Panc1 (cell line): ENCODE results near the gene RELA.

Experiments used
- POLR2AphosphoS5 ChIP-seq: IDR thresholded peaks from 2 replicates; pipeline ENCODE4 v1.6.1; 2012; ENCODE audit warnings: mild to moderate bottlenecking, low read depth, low read length, moderate library complexity
- REST ChIP-seq, 2 experiments: IDR thresholded peaks; 2 replicates each; pipeline ENCODE4 v1.6.1; 2011 to 2012; ENCODE audit warnings: low read depth in 2 of 2, control low read depth in 1 of 2, low read length in 1 of 2, mild to moderate bottlenecking in 1 of 2, moderate library complexity in 1 of 2; ENCODE audit not compliant: insufficient read depth in 1 of 2
- TF ChIP-seq, protein P1 (sequence below): fragments of 450-650 bp; IDR thresholded peaks from 2 replicates; pipeline ENCODE4 v1.5.1; 2017; ENCODE audit warnings: mild to moderate bottlenecking

- TF ChIP-seq, protein P1, sequence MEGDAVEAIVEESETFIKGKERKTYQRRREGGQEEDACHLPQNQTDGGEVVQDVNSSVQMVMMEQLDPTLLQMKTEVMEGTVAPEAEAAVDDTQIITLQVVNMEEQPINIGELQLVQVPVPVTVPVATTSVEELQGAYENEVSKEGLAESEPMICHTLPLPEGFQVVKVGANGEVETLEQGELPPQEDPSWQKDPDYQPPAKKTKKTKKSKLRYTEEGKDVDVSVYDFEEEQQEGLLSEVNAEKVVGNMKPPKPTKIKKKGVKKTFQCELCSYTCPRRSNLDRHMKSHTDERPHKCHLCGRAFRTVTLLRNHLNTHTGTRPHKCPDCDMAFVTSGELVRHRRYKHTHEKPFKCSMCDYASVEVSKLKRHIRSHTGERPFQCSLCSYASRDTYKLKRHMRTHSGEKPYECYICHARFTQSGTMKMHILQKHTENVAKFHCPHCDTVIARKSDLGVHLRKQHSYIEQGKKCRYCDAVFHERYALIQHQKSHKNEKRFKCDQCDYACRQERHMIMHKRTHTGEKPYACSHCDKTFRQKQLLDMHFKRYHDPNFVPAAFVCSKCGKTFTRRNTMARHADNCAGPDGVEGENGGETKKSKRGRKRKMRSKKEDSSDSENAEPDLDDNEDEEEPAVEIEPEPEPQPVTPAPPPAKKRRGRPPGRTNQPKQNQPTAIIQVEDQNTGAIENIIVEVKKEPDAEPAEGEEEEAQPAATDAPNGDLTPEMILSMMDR: no peak
- TF ChIP-seq POLR2AphosphoS5 (no peak), REST (IDR thresholded peaks at IDR 0.05; ENCODE audit: insufficient read depth in 1 of 2, low read depth in 2 of 2, low read length in 1 of 2) (no peak)
Measured at GRCh38 chr11:65708451-65708850, 45.7 kb upstream of the RELA start.
